ENCODE results near the gene KRT85.

- TF ChIP-seq CHD1 (IDR thresholded peaks at IDR 0.05; ENCODE audit: low read depth, low read length) = no peak
- no peak for TF ChIP-seq RAD21 (IDR thresholded peaks at IDR 0.05; ENCODE audit: insufficient read depth, low read depth, low read length)
- TF ChIP-seq SP1 (IDR thresholded peaks at IDR 0.05; ENCODE audit: low read depth, low read length) = no peak
- no peak for TF ChIP-seq POLR2A (IDR thresholded peaks at IDR 0.05; ENCODE audit: low read depth, low read length)
- TF ChIP-seq USF2 (IDR thresholded peaks at IDR 0.05; ENCODE audit: borderline replicate concordance, low read depth, low read length) = no peak
- no peak for TF ChIP-seq TCF12 (IDR thresholded peaks at IDR 0.05; ENCODE audit: low read depth, low read length)
Observed at GRCh38 chr12:52344111-52344510, 23.2 kb downstream of the KRT85 start.
